ENCODE results near the gene SAMD9L. TPM values are rescaled to one million over a fixed set of nuclear protein-coding genes. Genes with fewer than 3 reads are reported as not detected.

SAMD9L gene
- total and polyA plus RNA-seq, 2 experiments from 2014 or later = not detected

- no peaks in the 10 kb centered on the region for H3K4me1 ChIP-seq (ENCODE audit: insufficient read depth)
- H3K36me3 Mint-ChIP-seq (ENCODE audit: low read depth) = no peaks in the 10 kb centered on the region
- no peaks in the 10 kb centered on the region for H4K20me1 ChIP-seq (replicated peaks; ENCODE audit: insufficient read depth)
- 0 out of 2 replicates have a peak, but pooled peaks cover 3% of the 10 kb centered on the region for H3K9me2 ChIP-seq (ENCODE audit: insufficient read depth)
- H3K27me3 Mint-ChIP-seq (ENCODE audit: insufficient read depth, low read depth, poor library complexity) = peaks cover 5% of the 10 kb centered on the region
- H3K4me3 Mint-ChIP-seq = no peak overlapping the region
- H3K79me2 ChIP-seq (replicated peaks; ENCODE audit: insufficient read depth) = no peaks in the 10 kb centered on the region
- no peaks in the 10 kb centered on the region for H3F3A ChIP-seq (replicated peaks; ENCODE audit: low read depth)
- TF ChIP-seq EZH2 (IDR thresholded peaks at IDR 0.05; ENCODE audit: low read depth, unreplicated experiment) (no peak), ZNF331 (CRISPR knock-in tag; IDR thresholded peaks at IDR 0.05; ENCODE audit: low read depth) (no peak), NANOG (IDR thresholded peaks at IDR 0.05; ENCODE audit: borderline replicate concordance) (no peak), JUNB (IDR thresholded peaks at IDR 0.05; ENCODE audit: unreplicated experiment) (no peak), POLR2AphosphoS5 (IDR thresholded peaks at IDR 0.05; ENCODE audit: low read depth) (no peak), EZH2phosphoT487 (IDR thresholded peaks at IDR 0.05; ENCODE audit: unreplicated experiment) (no peak)
- ATAC-seq (no peak), DNase-seq (ENCODE audit: low spot score) (no peak)
- H2AFZ ChIP-seq = no peak overlapping the region
- no peak overlapping the region for H3K27ac ChIP-seq (ENCODE audit: low read depth)
- H3K27me3 ChIP-seq (ENCODE audit: insufficient read depth) = no peaks in the 10 kb centered on the region
- no peak overlapping the region for H3K4me3 ChIP-seq
- no peak overlapping the region for H3K27ac Mint-ChIP-seq
- no peaks in the 10 kb centered on the region for H3K36me3 ChIP-seq (ENCODE audit: insufficient read depth)
- no peak overlapping the region for H3K4me2 ChIP-seq
- H3K4me1 Mint-ChIP-seq = no peaks in the 10 kb centered on the region
- peaks cover 4% of the 10 kb centered on the region; the same call in 1 of the 3 replicates for H3K9me3 Mint-ChIP-seq
Measured at GRCh38 chr7:93164766-93165165, 16.6 kb upstream of the SAMD9L start.

- no peak overlapping the region for H3K4me3 Mint-ChIP-seq
- DNase-seq (ENCODE audit: low spot score) (no peak), ATAC-seq (no peak)
- Histone ChIP-seq H3K4me3 (no peak overlapping the region), H4K20me1 (replicated peaks; ENCODE audit: insufficient read depth) (no peaks in the 10 kb centered on the region), H3K27me3 (ENCODE audit: insufficient read depth) (no peaks in the 10 kb centered on the region), H2AFZ (no peak overlapping the region), H3K4me2 (no peak overlapping the region), H3K4me1 (ENCODE audit: insufficient read depth) (no peaks in the 10 kb centered on the region), H3K36me3 (ENCODE audit: insufficient read depth) (no peaks in the 10 kb centered on the region), H3K9me2 (ENCODE audit: insufficient read depth) (no peaks in the 10 kb centered on the region), H3K79me2 (replicated peaks; ENCODE audit: insufficient read depth) (no peaks in the 10 kb centered on the region), H3F3A (replicated peaks; ENCODE audit: low read depth) (no peaks in the 10 kb centered on the region), H3K27ac (ENCODE audit: low read depth) (no peak overlapping the region)
- no peaks in the 10 kb centered on the region for H3K36me3 Mint-ChIP-seq (ENCODE audit: low read depth)
- peaks cover 2% of the 10 kb centered on the region for H3K27me3 Mint-ChIP-seq (ENCODE audit: insufficient read depth, low read depth, poor library complexity)
- no peaks in the 10 kb centered on the region for H3K4me1 Mint-ChIP-seq
- H3K9me3 Mint-ChIP-seq = peaks cover 4% of the 10 kb centered on the region; the same call in 1 of the 3 replicates
- TF ChIP-seq POLR2AphosphoS5 (IDR thresholded peaks at IDR 0.05; ENCODE audit: low read depth) = no peak
- TF ChIP-seq ZNF331 (CRISPR knock-in tag; IDR thresholded peaks at IDR 0.05; ENCODE audit: low read depth) = no peak
- no peak for TF ChIP-seq REST (IDR thresholded peaks at IDR 0.05; ENCODE audit: unreplicated experiment)
- TF ChIP-seq ETS1 (IDR thresholded peaks at IDR 0.05) = no peak
- TF ChIP-seq ZNF114 (CRISPR knock-in tag; IDR thresholded peaks at IDR 0.05) = no peak
- no peak for TF ChIP-seq CTCF (conservative IDR thresholded peaks at IDR 0.05; ENCODE audit: low read depth in 2 of 2)
- no peak for TF ChIP-seq CREB1 (CRISPR knock-in tag; IDR thresholded peaks at IDR 0.05; ENCODE audit: low read depth)
- H3K27ac Mint-ChIP-seq = no peak overlapping the region
Measured at GRCh38 chr7:93161181-93161762, 13.1 kb upstream of the SAMD9L start.

Data from GM23338 (cell line).